Esophagus (tissue), 2 donors: ENCODE results near the gene DMAP1. TPM values are rescaled to one million over a fixed set of nuclear protein-coding genes. Genes with fewer than 3 reads are reported as not detected.

Experiments used
- H3K27ac ChIP-seq, 2 donors: one replicate each; pipeline ENCODE4 v1.5.1; 2013; ENCODE audit warnings: low read depth in 2 of 2, mild to moderate bottlenecking in 2 of 2, inconsistent platforms in 1 of 2, low read length in 1 of 2, moderate library complexity in 1 of 2
- H3K27me3 ChIP-seq, 2 donors: one replicate each; pipeline ENCODE4 v1.6.1; 2013; ENCODE audit warnings: low read length in 2 of 2, control low read depth in 1 of 2, mild to moderate bottlenecking in 1 of 2; ENCODE audit not compliant: insufficient read depth in 2 of 2, control insufficient read depth in 1 of 2
- H3K36me3 ChIP-seq, 2 donors: one replicate each; pipeline ENCODE4 v1.6.1; 2013; ENCODE audit warnings: low read length in 1 of 2; ENCODE audit not compliant: control insufficient read depth in 2 of 2, insufficient read depth in 2 of 2
- H3K4me1 ChIP-seq, 2 donors: one replicate each; pipeline ENCODE4 v1.6.1; 2013; ENCODE audit warnings: low read length in 1 of 2; ENCODE audit not compliant: control insufficient read depth in 2 of 2, insufficient read depth in 2 of 2
- H3K4me3 ChIP-seq, 2 donors: one replicate each; pipeline ENCODE4 v1.5.1; 2013; ENCODE audit warnings: low read length in 2 of 2, mild to moderate bottlenecking in 2 of 2, low read depth in 1 of 2, moderate library complexity in 1 of 2
- H3K9me3 ChIP-seq, 2 donors: one replicate each; pipeline ENCODE4 v1.6.1; 2013; ENCODE audit warnings: mild to moderate bottlenecking in 2 of 2, low read depth in 1 of 2, low read length in 1 of 2, moderate library complexity in 1 of 2; ENCODE audit not compliant: control insufficient read depth in 2 of 2, insufficient read depth in 1 of 2
- WGBS, 2 donors: extraction: QIAGEN DNeasy Blood & Tissue Kit; methylation state at CpG; one replicate each; pipeline ENCODE4 v1.1.7; 2013; 5-methylcytosine and 5-hydroxymethylcytosine counted together
- polyA plus RNA-seq, 2 donors: library from polyadenylated mRNA; stranded (reverse); fragments of 200-250 nt; gene quantifications; one replicate each; pipeline ENCODE4 v1.2.3, GENCODE V29; 2013
- donor health status: healthy with polysubstance abuse.
- donor health status: Bipolar disorder and iron deficiency.

The DMAP1 gene
- polyA plus RNA-seq, 2 donors: 21.8 to 27.8 TPM

DNA sequence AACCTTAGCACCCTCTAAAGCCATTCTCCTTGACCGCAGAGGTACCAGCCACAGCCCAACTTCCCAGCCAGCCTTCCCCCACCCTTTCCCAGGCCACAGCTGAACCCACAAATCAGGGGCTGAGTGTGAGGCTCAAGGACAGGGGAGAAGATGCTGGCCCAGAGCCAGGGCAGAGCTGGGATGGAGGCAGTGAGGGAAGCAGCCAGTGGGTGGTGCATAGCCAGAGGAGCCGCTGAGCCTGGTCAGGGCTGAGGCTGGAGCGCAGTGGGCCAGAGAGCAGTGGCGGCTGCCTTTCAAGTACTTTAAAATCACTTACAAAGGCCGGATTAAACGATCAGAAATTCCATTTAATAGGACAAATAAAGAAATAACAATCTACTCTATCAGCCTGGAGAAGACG is 36.3 kb downstream of the DMAP1 start:
- Histone ChIP-seq H3K27me3 (no peaks in the 10 kb centered on the region), H3K27ac (no peak overlapping the region)
- 83 to 92% methylated on average over 7 of the region's 7 CpGs for WGBS, 2 donors

DNA sequence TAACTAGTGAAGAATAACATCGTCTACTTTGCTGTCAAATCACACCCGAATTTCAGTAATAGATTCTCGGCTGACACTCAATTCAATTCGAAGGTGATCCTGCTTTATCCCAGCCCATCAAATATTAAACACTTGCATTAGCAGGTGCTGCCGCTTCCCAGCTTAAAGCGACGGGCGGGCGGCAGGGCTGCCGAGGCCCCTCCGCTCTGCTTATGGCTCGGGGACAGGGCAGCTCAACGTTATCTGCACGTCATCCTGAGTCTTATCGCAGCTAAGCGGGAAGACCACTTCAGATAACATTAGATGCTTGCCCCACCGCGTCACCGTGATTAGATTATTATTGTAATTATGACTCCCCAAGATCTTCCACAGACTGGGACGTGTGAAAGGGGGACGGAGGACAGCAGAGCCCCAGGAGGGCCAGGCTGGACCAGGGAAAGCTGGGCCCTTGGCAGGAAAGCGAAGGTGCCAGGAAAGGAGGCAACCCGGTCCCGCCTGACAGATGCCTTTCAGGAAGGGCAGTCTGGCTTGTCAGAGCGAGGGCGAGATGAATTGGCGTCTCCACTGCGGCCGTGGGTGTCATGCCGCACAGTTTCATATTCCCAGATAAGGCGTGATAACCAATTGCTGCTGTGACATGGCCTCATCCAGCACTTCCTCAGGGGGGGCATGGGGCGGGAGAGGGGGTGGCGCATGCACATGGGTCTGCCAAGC is 37.0 kb downstream of the DMAP1 start:
- Histone ChIP-seq H3K4me1 (peaks cover 0 to 4% of the 10 kb centered on the region in 2 donors), H3K4me3 (no peak overlapping the region), H3K27me3 (no peaks in the 10 kb centered on the region), H3K9me3 (no peaks in the 10 kb centered on the region), H3K36me3 (peaks cover 3 to 8% of the 10 kb centered on the region in 2 donors), H3K27ac (no peak overlapping the region)
- WGBS, 2 donors: 85 to 89% methylated on average over 33 of the region's 33 CpGs

More for the DNA sequence above, 36.3 kb downstream of the DMAP1 start:
- Histone ChIP-seq H3K9me3 (no peaks in the 10 kb centered on the region), H3K4me1 (peaks cover 0 to 4% of the 10 kb centered on the region in 2 donors), H3K4me3 (no peak overlapping the region), H3K36me3 (peaks cover 3 to 8% of the 10 kb centered on the region in 2 donors)

GRCh38 chr1:44251486-44251885 is 38.2 kb downstream of the DMAP1 start:
- Histone ChIP-seq H3K9me3 (no peaks in the 10 kb centered on the region), H3K36me3 (peaks cover 3 to 12% of the 10 kb centered on the region in 2 donors), H3K27ac (no peak overlapping the region), H3K4me3 (no peak overlapping the region), H3K27me3 (no peaks in the 10 kb centered on the region), H3K4me1 (peaks cover 0 to 4% of the 10 kb centered on the region in 2 donors)
- 62 to 81% methylated on average over 1 of the region's 1 CpG for WGBS, 2 donors

GRCh38 chr1:44251989-44252671 is 38.9 kb downstream of the DMAP1 start:
- Histone ChIP-seq H3K4me1 (peaks cover 0 to 4% of the 10 kb centered on the region in 2 donors), H3K9me3 (no peaks in the 10 kb centered on the region), H3K27ac (no peak overlapping the region), H3K27me3 (no peaks in the 10 kb centered on the region), H3K4me3 (no peak overlapping the region), H3K36me3 (peaks cover 3 to 15% of the 10 kb centered on the region in 2 donors)
- 95 to 96% methylated on average over 23 of the region's 23 CpGs for WGBS, 2 donors

GRCh38 chr1:44254392-44254910 is 41.2 kb downstream of the DMAP1 start:
- Histone ChIP-seq H3K9me3 (no peaks in the 10 kb centered on the region), H3K27me3 (no peaks in the 10 kb centered on the region), H3K4me1 (peaks cover 0 to 2% of the 10 kb centered on the region in 2 donors), H3K27ac (no peak overlapping the region), H3K36me3 (peaks cover 1 to 15% of the 10 kb centered on the region in 2 donors), H3K4me3 (no peak overlapping the region)
- 90 to 97% methylated on average over 4 of the region's 4 CpGs for WGBS, 2 donors

- H3K27me3 ChIP-seq: no peaks in the 10 kb centered on the region
- H3K27ac ChIP-seq: no peak overlapping the region
- WGBS, 2 donors: 89 to 90% methylated on average over 10 of the region's 10 CpGs
- peaks cover 0 to 10% of the 10 kb centered on the region in 2 donors for H3K36me3 ChIP-seq
- peaks cover 0 to 10% of the 10 kb centered on the region in 2 donors for H3K4me1 ChIP-seq
- H3K4me3 ChIP-seq: no peak overlapping the region
- no peaks in the 10 kb centered on the region for H3K9me3 ChIP-seq
These were observed 43.7 kb downstream of the DMAP1 start for GRCh38 chr1:44256762-44257554.

- WGBS, 2 donors: 82 to 89% methylated on average over 2 of the region's 2 CpGs
- Histone ChIP-seq H3K4me3 (no peak overlapping the region), H3K36me3 (peaks cover 0 to 10% of the 10 kb centered on the region in 2 donors), H3K9me3 (no peaks in the 10 kb centered on the region), H3K4me1 (peaks cover 2 to 13% of the 10 kb centered on the region in 2 donors), H3K27me3 (no peaks in the 10 kb centered on the region), H3K27ac (no peak overlapping the region)
These were observed 45.8 kb downstream of the DMAP1 start for GRCh38 chr1:44259090-44259489.

- H3K27ac ChIP-seq: no peak overlapping the region
- no peaks in the 10 kb centered on the region for H3K27me3 ChIP-seq
- H3K4me1 ChIP-seq: peaks cover 2 to 13% of the 10 kb centered on the region in 2 donors
- WGBS, 2 donors: 56 to 67% methylated on average over 4 of the region's 4 CpGs
- no peaks in the 10 kb centered on the region for H3K9me3 ChIP-seq
- H3K36me3 ChIP-seq: peaks cover 0 to 12% of the 10 kb centered on the region in 2 donors
- no peak overlapping the region for H3K4me3 ChIP-seq
These were observed 47.5 kb downstream of the DMAP1 start for GRCh38 chr1:44260792-44261170.

GRCh38 chr1:44261171-44261817 is 48.0 kb downstream of the DMAP1 start:
- Histone ChIP-seq H3K27ac (peak overlapping the region in 1 of 2 donors; percentile 63), H3K4me3 (peak overlapping the region in 1 of 2 donors; percentile 20), H3K4me1 (peaks cover 2 to 13% of the 10 kb centered on the region in 2 donors), H3K36me3 (peaks cover 0 to 11% of the 10 kb centered on the region in 2 donors), H3K27me3 (no peaks in the 10 kb centered on the region), H3K9me3 (no peaks in the 10 kb centered on the region)
- WGBS, 2 donors: 64 to 74% methylated on average over 27 of the region's 27 CpGs
